Activated CD4-positive, alpha-beta T cell treated with anti-CD3 and anti-CD28 coated beads for 4 hours (primary cell): Measurements from ENCODE around the gene GPRC5C.

Experiments
- DNase-seq, 2 donors: peaks; one replicate each; pipeline ENCODE4 v3.0.0-alpha.2; 2020

GPRC5C gene

DNA sequence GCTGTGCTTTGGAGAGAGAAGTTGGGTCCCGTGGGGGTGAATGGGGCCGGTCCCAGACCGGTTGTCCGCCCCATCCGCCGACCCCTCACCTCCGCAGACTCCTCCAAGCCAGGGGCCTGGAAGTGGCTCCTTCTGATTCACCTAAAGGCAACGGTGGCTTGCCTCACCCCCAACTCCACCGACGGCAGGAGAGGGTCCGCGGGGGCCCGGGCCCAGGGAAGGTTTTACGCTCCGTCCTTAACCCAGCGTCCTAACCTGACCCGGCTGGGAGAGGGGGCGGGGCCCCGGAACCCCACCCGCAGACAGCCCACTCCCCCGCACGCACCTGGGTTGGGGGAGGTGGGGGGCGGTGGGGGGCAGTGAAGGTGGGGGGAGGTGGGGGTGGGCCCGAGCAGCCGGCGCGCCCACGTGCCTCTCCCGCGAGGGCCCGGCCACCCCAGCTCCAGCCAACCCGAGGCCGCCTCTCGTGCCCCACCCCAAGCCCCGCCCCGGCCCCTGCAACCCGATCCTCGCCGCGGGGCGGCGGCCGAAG is 21.8 kb downstream of the GPRC5C start:
- peak; percentile 53 to 56 for DNase-seq

DNA sequence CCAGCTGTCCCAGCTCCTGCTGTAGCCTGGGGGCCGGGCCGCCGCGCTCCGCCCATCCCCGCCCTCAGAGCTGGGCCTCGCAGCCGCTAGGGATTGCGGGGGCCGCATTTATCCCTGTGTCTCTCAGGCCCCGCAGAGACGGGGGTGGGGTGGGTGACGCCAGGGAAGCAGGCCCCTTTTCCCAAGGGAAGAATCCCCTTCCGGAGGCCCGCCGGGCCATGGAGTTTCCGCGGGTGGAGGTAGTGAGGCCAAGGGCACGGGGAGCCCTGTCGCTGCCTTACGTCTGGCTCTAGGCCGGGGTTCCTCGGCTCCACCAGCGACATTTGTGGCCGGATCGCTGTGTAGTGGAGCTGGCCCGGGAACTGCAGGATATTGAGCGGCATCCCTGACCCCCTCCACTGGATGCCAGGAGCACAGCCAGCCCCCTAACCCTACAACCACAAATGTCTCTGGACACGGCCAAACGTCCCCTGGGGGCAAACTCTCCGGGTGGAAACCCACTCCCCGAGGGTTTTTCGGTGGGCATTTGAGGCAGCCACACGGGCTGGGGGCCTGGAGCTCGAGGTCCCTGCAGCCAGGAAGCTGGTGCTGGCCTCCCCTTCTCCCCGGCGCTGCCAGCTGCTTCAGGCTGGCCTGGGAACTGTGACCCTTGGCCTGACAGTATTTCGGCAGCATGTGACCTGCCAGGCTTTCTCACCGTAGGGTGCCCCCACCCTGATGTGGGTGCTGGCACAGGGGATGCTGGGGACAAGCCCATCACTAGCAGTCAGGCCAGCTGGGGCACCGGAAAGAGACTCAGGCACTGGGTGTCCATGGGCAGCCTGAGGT is 22.5 kb downstream of the GPRC5C start:
- no peak for DNase-seq

DNA sequence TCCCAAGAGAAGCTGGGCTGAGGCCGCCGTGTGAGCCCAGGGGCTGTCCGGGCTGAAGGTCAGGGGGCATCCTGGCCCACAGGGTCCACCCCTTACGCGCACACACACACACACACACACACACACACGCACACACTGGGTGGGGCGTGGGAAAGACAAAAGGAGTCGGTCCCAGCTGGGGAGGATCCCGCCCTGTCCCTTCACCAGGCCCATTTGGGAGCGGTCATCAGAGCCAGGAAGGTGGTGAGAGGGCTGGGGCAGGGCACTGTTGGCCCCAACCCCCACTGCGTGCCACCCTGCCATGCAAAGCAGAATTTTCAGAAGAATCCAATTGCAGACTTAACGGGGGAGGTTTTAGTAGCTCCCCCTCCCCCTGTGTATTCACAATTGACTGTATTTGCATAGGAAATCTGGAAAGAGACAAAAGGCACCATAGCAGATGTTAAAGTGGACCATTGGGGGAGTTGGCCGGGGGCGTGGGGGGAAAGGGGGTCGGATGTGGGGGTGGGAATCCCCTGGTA is 23.2 kb downstream of the GPRC5C start:
- no peak for DNase-seq

DNA sequence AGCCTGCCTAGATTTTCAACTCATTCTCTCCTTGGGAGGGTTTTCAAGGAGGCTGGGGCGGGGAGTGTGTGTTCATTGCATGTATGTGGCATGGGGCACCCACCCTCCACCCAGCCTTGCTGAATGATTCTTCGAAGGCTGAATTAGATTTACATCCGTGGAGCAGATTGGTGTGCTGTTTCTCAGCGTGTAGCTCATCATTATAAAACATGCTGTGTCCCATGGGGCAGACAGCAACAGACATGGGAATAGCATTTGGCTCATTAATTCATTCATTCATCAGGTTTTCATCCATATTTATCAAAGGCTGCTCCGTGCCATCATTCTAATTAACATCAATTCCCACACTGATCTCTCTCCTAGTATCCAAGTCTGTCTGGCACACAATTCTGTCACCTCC is 23.9 kb downstream of the GPRC5C start:
- no peak for DNase-seq

DNA sequence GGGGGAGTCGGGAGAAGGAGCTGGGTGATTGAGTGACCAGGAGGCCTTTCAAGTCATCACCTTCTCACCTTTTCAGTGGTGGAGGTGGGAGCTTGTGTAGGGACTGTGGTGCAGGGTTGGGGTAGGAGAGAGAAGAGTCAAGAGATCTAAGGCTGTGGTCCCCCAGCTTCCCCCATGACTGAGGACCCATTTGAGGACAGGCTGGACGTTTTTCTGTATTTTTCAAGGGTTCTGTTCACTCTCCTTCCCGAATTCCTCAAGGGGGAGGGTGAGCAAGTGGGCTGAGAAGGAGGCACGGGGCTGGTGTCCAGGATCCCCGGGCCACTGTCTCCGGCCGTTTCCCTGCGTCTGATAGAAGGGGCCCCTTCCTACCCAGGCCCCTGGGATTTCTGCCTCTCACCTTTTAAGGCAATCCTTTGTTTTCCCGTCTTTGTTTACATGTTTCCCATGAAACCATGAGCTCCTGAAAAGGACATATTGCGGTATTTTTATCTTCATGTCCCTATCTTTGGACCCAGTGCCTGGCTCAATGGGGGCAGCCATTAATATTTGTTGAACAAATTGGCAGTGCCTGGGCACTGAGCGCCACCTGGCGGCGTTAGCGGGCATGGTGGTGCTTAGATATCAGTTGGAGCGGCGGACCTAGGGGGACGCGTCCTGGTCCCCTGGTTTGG is 25.4 kb downstream of the GPRC5C start:
- peak; percentile 60 to 73 for DNase-seq

DNA sequence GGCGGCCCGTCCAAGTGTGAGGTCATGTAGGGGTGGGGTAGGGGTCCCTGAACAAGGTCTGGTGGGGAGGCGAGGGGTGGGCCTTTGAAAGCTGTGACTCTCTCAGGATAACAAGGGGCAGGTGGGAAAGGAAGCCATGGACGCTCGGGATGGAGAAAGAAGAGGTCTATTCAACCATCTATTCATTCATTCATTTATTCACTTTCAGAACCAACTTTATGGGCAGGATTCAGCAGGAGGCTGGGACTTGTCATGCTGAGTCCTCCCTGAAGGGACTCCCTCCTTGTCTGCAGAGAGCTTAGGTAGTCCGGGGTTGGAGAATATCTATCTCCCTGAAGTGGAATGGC is 25.9 kb downstream of the GPRC5C start:
- no peak for DNase-seq

DNA sequence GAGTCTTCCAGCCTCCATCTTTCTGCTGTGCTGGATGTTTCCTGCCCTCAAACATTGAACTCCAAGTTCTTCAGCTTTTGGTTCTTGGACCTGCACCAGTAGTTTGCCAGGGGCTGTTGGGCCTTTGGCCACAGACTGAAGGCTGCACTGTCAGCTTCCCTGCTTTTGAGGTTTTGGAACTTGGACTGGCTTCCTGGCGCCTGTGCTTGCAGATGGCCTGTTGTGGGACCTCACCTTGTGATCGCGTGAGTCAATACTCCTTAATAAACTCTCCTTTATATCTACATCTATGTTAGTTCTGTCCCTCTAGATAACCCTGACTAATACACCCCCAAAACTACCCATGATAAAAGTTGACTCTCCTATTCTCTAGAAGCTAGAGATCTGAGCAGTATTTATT is 26.9 kb downstream of the GPRC5C start:
- no peak for DNase-seq

DNA sequence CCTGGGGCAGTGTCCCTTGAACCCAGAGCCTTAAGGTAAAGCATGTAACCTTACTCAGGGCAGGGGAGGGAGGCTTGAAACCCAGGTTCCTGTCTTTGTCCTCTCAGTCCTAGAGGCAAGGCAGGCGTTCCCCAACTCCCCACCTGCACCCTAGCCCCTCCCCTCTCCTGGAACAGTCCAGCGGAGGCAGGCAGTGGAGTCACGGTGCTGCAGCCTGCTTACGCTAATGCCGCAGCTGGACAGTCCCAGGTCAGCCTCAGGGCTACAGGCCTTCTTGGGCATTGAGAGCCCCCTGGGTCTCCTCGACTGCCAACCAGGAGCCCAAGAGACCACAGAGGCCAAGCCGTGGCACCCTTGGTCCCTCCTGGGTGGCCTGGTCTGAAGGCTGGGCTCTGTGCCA is 27.7 kb downstream of the GPRC5C start:
- DNase-seq = no peak

DNA sequence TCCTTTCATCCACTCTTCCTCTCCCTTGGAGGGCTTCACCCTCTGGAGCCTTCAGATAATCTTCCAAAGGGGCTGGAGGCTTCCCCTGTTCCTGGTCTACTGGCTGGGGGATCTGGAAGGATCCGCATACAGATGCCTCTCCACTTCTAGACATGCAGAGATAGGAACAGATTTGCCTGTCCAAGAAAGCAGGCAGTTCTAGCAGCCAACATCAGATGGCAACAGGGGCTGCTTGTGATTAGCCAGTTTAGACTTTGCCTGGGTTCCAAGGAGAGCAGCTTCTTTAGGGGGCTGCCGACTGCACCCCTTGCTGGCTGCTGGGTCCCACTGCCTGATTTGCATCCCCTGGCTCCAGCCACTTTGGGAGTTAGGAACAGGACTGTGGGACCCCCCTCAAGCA is 28.4 kb downstream of the GPRC5C start:
- DNase-seq = no peak

DNA sequence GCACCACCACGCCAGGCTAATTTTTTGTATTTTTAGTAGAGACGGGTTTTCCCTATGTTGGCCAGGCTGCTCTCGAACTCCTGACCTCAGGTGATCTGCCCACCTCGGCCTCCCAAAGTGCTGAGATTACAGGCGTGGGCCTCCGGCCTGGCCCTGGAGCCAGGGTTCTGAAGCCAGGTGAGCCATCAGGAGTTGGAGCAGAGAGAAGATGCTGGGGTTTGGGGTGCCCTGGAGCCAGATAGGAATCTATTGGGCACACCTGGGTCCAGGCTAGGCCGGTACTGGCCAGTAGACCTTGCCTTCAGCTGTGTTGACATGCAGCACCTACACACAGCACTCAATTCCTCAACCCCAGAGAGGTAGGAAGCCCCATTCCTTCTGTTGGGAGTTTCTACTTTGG is 29.1 kb downstream of the GPRC5C start:
- DNase-seq = no peak

DNA sequence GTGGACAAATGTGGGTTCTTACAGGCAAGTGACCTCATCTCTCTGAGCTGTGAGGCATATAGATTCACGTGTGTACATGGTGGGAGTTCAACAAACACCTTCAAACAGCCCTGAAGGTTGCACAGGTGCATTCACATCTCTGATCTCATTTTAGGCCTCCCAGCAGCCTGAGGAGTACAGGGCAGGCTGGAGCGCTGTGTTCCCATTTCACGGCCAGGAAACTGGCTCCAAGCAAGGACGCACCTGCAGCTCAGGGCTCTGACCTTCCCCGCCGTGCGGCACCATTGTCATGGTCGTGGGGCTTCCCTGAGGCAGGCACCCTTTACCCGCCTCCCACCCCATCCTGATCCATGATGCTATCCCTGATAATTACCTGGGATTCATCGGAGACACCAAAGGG is 29.7 kb downstream of the GPRC5C start:
- DNase-seq = no peak

DNA sequence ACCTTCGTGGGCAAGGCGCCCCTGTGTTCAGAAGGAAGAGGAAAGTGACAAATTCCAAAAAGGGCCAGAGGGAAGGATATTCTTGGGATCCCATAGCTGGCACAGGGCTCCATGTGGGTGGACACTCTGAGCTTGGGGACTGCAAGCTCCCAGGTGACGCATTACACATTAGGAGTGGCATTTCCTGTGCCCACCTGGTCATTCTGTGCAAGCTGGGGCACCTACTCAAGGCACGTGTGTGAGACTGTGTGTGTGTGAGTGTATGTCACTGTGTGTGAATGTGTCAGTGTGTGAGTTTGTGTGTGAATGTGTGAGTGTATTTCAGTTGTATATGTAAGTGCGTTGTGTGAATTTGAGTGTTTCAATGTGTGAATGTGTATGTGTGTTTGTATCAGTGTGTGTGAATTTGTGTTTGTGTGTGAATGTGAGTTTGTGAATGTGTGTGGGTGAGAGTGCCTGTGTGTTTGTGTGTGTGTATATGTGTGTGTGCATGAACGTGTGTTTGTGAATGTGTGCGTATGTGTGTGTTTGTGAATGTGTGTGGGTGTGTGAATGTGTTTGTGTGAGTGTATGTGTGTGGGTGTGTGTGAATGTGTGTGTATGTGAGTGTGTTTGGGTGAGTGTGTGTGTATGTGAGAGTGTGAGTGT is 33.0 kb downstream of the GPRC5C start:
- DNase-seq = no peak

DNA sequence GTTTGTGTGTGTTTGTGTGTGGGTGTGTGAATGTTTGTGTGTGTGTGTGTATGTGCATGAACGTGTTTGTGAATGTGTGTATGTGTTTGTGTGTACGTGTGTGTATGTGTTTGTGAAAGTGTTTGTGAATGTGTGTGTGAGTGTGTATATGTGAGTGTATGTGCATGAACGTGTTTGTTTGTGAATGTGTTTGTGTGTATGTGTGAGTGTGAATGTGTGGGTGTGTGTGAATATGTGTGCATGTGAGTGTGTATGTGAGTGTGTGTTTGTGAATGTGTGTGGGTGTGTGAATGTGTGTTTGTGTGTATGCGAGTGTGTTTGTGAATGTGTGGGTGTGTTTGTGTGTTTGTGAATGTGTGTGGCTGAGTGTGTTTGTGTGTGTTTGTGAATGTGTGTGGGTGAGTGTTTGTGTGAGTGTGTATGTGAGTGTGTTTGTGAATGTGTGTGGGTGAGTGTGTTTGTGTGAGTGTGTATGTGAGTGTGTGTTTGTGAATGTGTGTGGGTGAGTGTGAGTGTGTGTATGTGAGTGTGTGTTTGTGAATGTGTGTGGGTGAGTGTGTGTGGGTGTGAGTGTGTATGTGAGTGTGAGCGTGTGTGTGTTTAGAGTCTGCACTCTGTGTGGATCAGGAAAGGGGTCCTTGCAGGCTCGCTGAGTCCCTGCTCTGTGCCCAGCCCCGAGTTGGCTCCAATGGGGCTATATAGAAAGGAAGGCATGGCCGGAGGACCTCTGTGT is 33.7 kb downstream of the GPRC5C start:
- DNase-seq = no peak

DNA sequence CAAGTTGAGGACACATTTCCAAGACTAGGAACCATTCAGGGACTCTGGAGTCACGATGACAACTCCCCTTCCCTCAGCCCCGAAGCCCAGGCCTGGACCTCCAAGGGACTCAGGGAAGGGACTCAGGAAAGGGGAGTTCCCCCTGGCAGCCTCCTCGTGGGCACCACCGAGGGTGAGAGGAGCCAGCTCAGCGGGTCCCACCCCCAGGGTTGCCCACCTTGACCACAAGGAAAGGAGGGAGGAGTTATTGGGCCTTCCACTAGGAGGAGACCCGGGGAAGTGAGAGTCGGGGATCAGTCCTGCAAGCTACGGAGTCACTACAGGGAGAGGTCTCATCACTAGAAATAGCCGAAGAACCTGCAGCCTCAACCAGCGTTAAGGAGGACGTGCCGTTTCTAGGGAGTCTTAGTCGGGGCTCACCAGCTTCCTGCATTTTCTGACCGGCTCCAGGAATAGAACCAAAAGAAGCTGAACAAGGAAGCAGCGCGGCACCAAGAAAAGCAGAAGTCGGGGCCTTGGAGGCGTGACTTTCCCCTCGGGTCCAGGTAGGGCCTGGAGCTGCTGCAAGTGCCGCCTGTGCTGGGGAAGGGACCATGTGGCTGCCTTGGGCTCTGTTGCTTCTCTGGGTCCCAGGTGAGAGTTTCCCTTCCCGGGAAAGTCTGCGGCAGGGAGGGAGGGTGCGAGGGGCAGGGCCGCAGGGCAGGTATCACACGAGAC is 34.4 kb downstream of the GPRC5C start, which contains the start of gene CD300A:
Gene CD300A, plus strand, starts transcription at position 524 of the 717 bp plus-strand sequence. Its CDS starts 70 bp downstream, at position 594.
- DNase-seq = peak in 1 of 2 donors; percentile 16

DNA sequence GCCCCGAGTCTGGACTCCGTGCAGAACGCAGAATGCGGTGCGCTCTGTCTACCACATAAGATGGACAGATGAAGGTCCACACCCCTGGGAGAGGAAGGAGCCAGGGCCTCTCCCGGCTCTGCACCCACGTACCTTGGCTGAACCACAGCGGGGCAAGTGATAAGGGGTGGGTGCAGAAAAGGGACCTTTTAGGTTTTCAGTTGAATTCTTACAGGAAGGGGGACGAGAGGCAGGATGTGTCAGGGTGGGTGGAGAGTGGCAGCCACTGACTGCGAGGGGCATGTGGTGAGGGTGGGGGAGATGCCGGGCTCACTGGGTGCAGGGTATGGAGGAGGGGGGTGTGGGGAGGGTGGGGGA is 34.9 kb downstream of the GPRC5C start:
- DNase-seq = peak in 1 of 2 donors; percentile 13

DNA sequence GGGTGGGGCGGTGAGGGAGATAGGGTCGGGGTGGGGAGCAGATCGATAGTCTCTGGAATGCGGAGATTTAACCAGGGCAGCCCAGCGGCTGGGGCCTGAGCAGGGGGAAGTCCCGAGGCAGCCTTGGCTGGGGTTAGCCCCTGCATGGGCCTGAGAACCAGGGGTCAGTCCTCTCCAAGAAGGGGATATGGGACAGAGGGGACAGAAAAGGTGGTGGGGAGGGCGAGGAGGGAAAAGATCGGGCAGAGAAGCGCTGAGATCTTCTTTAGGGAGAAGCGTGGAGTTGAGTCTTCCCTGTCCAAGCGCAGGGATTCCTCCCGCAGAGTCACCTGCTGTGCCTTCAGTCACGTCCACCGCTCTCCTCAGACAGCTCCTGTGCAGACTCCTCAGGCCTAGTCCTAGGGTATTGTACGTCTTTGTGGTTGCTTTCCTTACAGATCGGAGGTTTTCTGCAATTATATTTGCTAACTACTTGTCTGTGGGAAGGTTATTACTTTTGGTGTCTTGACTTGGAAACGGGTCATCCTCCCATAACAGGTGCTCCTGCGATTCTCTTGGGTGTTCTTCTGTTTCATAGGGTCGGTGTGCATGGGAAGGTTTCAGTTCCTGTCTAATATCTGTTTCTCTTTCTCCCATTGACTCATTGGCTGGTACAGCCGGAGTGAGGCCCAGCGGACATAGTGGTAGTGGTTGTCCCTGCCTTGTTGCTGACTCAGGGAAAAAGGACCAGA is 35.5 kb downstream of the GPRC5C start:
- DNase-seq = peak in 1 of 2 donors; percentile 12

DNA sequence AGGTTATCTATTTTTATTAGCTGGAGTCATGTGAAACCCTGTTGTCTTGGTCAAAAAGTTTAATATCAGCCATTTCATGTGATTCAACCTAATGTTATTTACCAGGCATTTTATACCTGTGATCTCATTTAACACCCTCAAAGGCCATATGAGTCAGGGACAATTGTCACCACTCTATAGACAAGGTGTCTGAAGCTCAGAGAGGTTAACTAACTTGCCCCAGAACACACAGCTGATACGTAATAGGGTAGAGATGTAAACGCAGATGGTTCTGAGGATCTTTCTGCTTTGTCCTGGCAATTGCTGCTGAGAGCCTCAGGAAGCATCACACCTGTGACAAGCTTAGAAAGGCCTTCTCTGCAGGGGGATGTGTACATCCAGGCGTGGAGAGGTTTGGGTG is 39.5 kb downstream of the GPRC5C start:
- DNase-seq = no peak

DNA sequence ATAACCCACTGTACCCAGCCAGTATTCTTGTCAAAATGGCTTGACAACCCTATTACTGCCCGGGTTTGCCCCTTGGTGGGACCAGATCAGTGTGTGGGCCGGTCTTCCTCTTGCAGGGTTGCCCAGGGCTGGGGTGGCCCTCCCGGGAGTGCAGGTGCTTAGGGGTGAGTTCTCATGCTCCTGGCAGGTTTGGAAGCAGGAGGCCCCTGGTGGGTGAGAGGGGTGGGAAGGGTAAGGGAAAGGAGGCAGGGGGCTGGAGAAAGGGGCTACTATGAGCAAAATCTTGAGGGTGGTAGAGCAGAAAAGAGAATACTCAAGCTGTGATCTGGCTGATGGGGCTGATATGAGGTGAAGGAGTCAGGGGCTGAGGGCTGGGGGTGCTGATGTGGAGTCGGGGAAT is 41.0 kb downstream of the GPRC5C start:
- DNase-seq = no peak

DNA sequence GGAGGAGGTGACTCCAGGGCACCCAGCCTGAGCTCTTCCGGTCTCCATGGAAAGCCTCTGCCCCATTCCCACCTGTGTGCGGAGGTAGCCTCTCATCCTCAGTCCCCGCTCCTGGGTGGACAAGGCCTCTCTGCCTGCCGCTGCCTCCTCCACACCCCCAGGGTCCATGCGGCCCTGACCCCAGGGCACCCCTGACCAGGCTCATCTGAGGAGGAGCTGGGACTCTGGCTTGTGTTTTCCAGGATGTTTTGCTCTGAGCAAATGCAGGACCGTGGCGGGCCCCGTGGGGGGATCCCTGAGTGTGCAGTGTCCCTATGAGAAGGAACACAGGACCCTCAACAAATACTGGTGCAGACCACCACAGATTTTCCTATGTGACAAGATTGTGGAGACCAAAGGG is 41.4 kb downstream of the GPRC5C start:
- DNase-seq = no peak

DNA sequence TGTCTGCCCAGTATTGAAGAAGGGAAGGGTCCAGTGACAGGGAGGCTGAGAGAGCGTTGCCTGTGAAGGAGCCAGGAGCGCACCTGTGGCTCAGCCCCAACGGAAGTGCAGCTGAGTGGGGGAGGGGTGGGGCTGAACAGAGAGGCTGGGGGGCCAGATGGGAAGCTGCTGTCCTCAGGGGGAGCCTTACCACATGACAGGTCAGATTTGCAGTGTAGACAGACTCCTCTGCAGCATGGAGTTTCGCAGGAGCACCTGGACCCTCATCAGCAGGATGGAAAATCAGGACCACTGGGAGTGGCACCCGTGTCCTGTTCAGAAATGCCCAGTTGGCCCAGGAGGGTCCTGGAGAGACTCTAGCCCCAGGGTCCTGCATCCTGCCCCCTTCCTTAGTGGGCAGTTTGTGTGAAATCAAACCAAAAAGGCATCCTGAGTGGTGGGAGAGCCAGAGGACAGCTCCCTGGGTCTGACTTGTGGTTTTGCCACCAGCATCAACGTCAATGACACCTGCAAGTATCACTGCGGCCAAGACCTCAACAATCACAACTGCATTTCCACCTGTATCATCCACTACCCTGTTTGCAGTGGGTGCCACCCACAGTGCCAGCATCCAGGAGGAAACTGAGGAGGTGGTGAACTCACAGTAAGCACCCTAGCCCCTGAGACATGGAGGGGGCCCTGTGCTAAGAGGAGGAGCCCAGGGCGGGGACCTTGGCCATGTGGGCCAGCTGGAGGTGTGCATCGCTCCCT is 42.3 kb downstream of the GPRC5C start:
- DNase-seq = no peak

DNA sequence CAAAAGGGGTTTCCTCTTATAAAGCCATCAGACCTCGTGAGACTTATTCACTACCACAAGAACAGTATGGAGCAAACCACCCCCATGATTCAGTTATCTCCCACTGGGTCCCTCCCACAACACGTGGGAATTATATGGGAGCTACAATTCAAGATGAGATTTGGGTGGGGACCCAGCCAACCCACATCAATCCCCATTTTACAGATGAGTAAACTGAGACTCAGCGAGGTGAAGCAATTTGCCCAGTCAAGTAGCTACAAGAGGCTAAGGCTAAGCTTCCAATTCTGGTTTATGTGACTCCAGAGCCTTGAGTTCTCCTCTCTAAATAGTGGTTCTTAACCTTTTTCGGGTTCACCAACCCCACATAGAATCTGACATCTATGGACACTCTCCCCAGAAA is 43.3 kb downstream of the GPRC5C start:
- no peak for DNase-seq
